Endothelial cell of umbilical vein (primary cell): ENCODE results near the gene EFNA5.

Experiments used
- POLR2A ChIP-seq: IDR thresholded peaks from 2 replicates; pipeline ENCODE4 v1.6.1; 2012; ENCODE audit warnings: low read depth, mild to moderate bottlenecking, control low read depth, low read length
- TF ChIP-seq, protein P1 (sequence below), 2 donors: IDR thresholded peaks; 1 replicate in 1 of 2; 2 replicates in 1 of 2; pipeline ENCODE4 v1.5.1; 2011; ENCODE audit warnings: low read length in 2 of 2, mild to moderate bottlenecking in 2 of 2, moderate library complexity in 2 of 2, control low read depth in 1 of 2, inconsistent platforms in 1 of 2, low read depth in 1 of 2; ENCODE audit not compliant: insufficient read depth in 1 of 2; ENCODE audit errors: extremely low read depth in 1 of 2

DNA sequence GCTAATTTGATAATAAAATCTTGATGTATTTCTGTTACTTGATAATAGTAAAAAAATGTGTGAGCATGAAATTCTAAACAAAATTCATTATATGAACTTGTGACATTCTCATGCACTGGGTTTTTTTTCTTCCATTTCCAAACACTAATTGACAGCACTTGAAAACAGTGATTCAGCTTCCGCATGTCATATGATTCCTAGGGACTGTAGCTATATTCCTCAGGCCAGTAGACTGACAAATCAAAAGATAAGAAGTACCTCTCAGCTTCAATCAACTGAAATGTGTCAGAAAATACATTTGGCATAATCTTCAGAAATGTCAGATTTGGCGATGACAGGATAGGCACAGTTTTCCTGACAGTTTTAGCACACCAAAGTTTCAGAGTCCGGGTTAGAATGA, 52.5 kb downstream of the EFNA5 start:
- TF ChIP-seq, protein P1, sequence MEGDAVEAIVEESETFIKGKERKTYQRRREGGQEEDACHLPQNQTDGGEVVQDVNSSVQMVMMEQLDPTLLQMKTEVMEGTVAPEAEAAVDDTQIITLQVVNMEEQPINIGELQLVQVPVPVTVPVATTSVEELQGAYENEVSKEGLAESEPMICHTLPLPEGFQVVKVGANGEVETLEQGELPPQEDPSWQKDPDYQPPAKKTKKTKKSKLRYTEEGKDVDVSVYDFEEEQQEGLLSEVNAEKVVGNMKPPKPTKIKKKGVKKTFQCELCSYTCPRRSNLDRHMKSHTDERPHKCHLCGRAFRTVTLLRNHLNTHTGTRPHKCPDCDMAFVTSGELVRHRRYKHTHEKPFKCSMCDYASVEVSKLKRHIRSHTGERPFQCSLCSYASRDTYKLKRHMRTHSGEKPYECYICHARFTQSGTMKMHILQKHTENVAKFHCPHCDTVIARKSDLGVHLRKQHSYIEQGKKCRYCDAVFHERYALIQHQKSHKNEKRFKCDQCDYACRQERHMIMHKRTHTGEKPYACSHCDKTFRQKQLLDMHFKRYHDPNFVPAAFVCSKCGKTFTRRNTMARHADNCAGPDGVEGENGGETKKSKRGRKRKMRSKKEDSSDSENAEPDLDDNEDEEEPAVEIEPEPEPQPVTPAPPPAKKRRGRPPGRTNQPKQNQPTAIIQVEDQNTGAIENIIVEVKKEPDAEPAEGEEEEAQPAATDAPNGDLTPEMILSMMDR (IDR thresholded peaks at IDR 0.05; ENCODE audit: extremely low read depth in 1 of 2, insufficient read depth in 1 of 2, low read depth in 1 of 2, low read length in 2 of 2), result no peak
- no peak for TF ChIP-seq POLR2A
